Stimulated activated CD4-positive, alpha-beta T cell treated with anti-CD3 and anti-CD28 coated beads, Interleukin-4, amount 100 ng/mL, for 48 hours (primary cell): ENCODE results near the gene HTRA2.
A peak's percentile ranks its signal among the peaks of the same experiment; 100 is the strongest.

Source experiments
- DNase-seq, 2 donors: peaks; one replicate each; pipeline ENCODE4 v3.0.0-alpha.2; 2020; ENCODE audit warnings: low read depth in 2 of 2

The HTRA2 gene

GRCh38 chr2:74500578-74500946 lies 29.2 kb upstream of the HTRA2 start:
- DNase-seq: no peak

GRCh38 chr2:74501335-74502071 lies 28.2 kb upstream of the HTRA2 start:
- no peak for DNase-seq

- DNase-seq: no peak
These were observed 27.5 kb upstream of the HTRA2 start for GRCh38 chr2:74502147-74502719.

- peak in 1 of 2 donors; percentile 39 for DNase-seq
These were observed 26.8 kb upstream of the HTRA2 start for GRCh38 chr2:74502720-74503505.

GRCh38 chr2:74503506-74504475 lies 25.9 kb upstream of the HTRA2 start:
- no peak for DNase-seq

- no peak for DNase-seq
These were observed 25.1 kb upstream of the HTRA2 start for GRCh38 chr2:74504591-74504990.

- no peak for DNase-seq
These were observed 24.1 kb upstream of the HTRA2 start for GRCh38 chr2:74505448-74506246.

GRCh38 chr2:74507145-74507925 lies 22.4 kb upstream of the HTRA2 start, which contains the start of gene PCGF1:
Gene PCGF1, minus strand, starts transcription at chr2:74507695. Its CDS starts 27 bp downstream, at chr2:74507668.
- peak; percentile 98 to 99 for DNase-seq

- DNase-seq: no peak
These were observed 21.7 kb upstream of the HTRA2 start for GRCh38 chr2:74507926-74508520.

- DNase-seq: no peak
These were observed 19.5 kb upstream of the HTRA2 start for GRCh38 chr2:74510272-74510671.

GRCh38 chr2:74511104-74511989 lies 18.4 kb upstream of the HTRA2 start:
- no peak for DNase-seq

GRCh38 chr2:74512744-74513604 lies 16.8 kb upstream of the HTRA2 start:
- DNase-seq: no peak

GRCh38 chr2:74513605-74514367 lies 15.9 kb upstream of the HTRA2 start:
- DNase-seq: no peak

- DNase-seq: no peak
These were observed 15.1 kb upstream of the HTRA2 start, which contains the start of gene TLX2 for GRCh38 chr2:74514368-74515270. Gene TLX2, plus strand, starts transcription at chr2:74514450. Its CDS starts 357 bp downstream, at chr2:74514807.

- DNase-seq: no peak
These were observed 14.3 kb upstream of the HTRA2 start for GRCh38 chr2:74515271-74515980.
